ENCODE results near the gene RGS3.

Gene RGS3

GRCh38 chr9:113522858-113523257 lies 59.3 kb downstream of the RGS3 start:
- DNase-seq (ENCODE audit: low spot score in 2 of 2): no peak
- H3K4me1 Mint-ChIP-seq: peaks cover 92% of the 10 kb centered on the region
- no peak for ATAC-seq
- H3K4me3 Mint-ChIP-seq: peak overlapping the region; percentile 90
- peaks cover 92% of the 10 kb centered on the region for H3K36me3 Mint-ChIP-seq
- peak overlapping the region; percentile 74 for H3K27ac Mint-ChIP-seq
- no peaks in the 10 kb centered on the region for H3K9me3 Mint-ChIP-seq

GRCh38 chr9:113523421-113524141 lies 60.1 kb downstream of the RGS3 start:
- Mint-ChIP-seq H3K36me3 (peaks cover 97% of the 10 kb centered on the region), H3K27ac (peak overlapping the region; percentile 74), H3K4me1 (peaks cover 96% of the 10 kb centered on the region), H3K4me3 (peak overlapping the region; percentile 90), H3K9me3 (no peaks in the 10 kb centered on the region)
- DNase-seq (ENCODE audit: low spot score in 2 of 2) (peak; percentile 63 to 88), ATAC-seq (peak; percentile 82)

- DNase-seq (ENCODE audit: low spot score in 2 of 2) (no peak), ATAC-seq (no peak)
- peak overlapping the region; percentile 74 for H3K27ac Mint-ChIP-seq
- H3K4me3 Mint-ChIP-seq: peak overlapping the region; percentile 90
- no peaks in the 10 kb centered on the region for H3K9me3 Mint-ChIP-seq
- H3K36me3 Mint-ChIP-seq: peaks cover 97% of the 10 kb centered on the region
- peaks cover 96% of the 10 kb centered on the region for H3K4me1 Mint-ChIP-seq
Observed at GRCh38 chr9:113524468-113524867, 60.9 kb downstream of the RGS3 start.

GRCh38 chr9:113525205-113525604 lies 61.7 kb downstream of the RGS3 start:
- DNase-seq (ENCODE audit: low spot score in 2 of 2) (no peak), ATAC-seq (no peak)
- peaks cover 93% of the 10 kb centered on the region for H3K4me1 Mint-ChIP-seq
- no peaks in the 10 kb centered on the region for H3K9me3 Mint-ChIP-seq
- peak overlapping the region; percentile 90 for H3K4me3 Mint-ChIP-seq
- H3K27ac Mint-ChIP-seq: peak overlapping the region; percentile 63
- peaks cover 97% of the 10 kb centered on the region for H3K36me3 Mint-ChIP-seq

GRCh38 chr9:113525831-113526230 lies 62.3 kb downstream of the RGS3 start:
- ATAC-seq: no peak
- H3K9me3 Mint-ChIP-seq: no peaks in the 10 kb centered on the region
- peak overlapping the region; percentile 63 for H3K27ac Mint-ChIP-seq
- peaks cover 93% of the 10 kb centered on the region for H3K4me1 Mint-ChIP-seq
- DNase-seq (ENCODE audit: low spot score in 2 of 2): no peak
- H3K4me3 Mint-ChIP-seq: peak overlapping the region; percentile 90
- peaks cover 97% of the 10 kb centered on the region for H3K36me3 Mint-ChIP-seq

- H3K36me3 Mint-ChIP-seq: peaks cover 97% of the 10 kb centered on the region
Observed at GRCh38 chr9:113526231-113526746, 62.8 kb downstream of the RGS3 start.

GRCh38 chr9:113526841-113527240 lies 63.3 kb downstream of the RGS3 start:
- DNase-seq (ENCODE audit: low spot score in 2 of 2) (no peak), ATAC-seq (no peak)
- peak overlapping the region; percentile 15 for H3K4me3 Mint-ChIP-seq
- H3K9me3 Mint-ChIP-seq: no peaks in the 10 kb centered on the region
- H3K36me3 Mint-ChIP-seq: peaks cover 97% of the 10 kb centered on the region
- peaks cover 95% of the 10 kb centered on the region for H3K4me1 Mint-ChIP-seq
- H3K27ac Mint-ChIP-seq: peak overlapping the region; percentile 79

More at GRCh38 chr9:113526231-113526746, 62.8 kb downstream of the RGS3 start:
- Mint-ChIP-seq H3K9me3 (no peaks in the 10 kb centered on the region), H3K27ac (no peak overlapping the region), H3K4me1 (peaks cover 94% of the 10 kb centered on the region), H3K4me3 (peak overlapping the region; percentile 90)
- ATAC-seq (no peak), DNase-seq (ENCODE audit: low spot score in 2 of 2) (no peak)

GRCh38 chr9:113528088-113528487 lies 64.6 kb downstream of the RGS3 start:
- Mint-ChIP-seq H3K4me3 (no peak overlapping the region), H3K4me1 (peaks cover 95% of the 10 kb centered on the region), H3K27ac (peak overlapping the region; percentile 79), H3K9me3 (no peaks in the 10 kb centered on the region), H3K36me3 (peaks cover 97% of the 10 kb centered on the region)
- no peak for ATAC-seq
- DNase-seq (ENCODE audit: low spot score in 2 of 2): no peak

- no peak for ATAC-seq
- Mint-ChIP-seq H3K36me3 (peaks cover 97% of the 10 kb centered on the region), H3K27ac (peak overlapping the region; percentile 74), H3K4me3 (no peak overlapping the region), H3K4me1 (peaks cover 90% of the 10 kb centered on the region), H3K9me3 (no peaks in the 10 kb centered on the region)
- DNase-seq (ENCODE audit: low spot score in 2 of 2): no peak
Observed at GRCh38 chr9:113528811-113529210, 65.3 kb downstream of the RGS3 start.

- Mint-ChIP-seq H3K4me3 (no peak overlapping the region), H3K9me3 (no peaks in the 10 kb centered on the region), H3K27ac (peak overlapping the region; percentile 74), H3K36me3 (peaks cover 97% of the 10 kb centered on the region), H3K4me1 (peaks cover 83% of the 10 kb centered on the region)
- ATAC-seq (no peak), DNase-seq (ENCODE audit: low spot score in 2 of 2) (no peak)
Observed at GRCh38 chr9:113529336-113530009, 65.9 kb downstream of the RGS3 start.

- DNase-seq (ENCODE audit: low spot score in 2 of 2) (no peak), ATAC-seq (no peak)
- Mint-ChIP-seq H3K4me3 (no peak overlapping the region), H3K27ac (peak overlapping the region; percentile 74), H3K9me3 (no peaks in the 10 kb centered on the region), H3K36me3 (peaks cover 97% of the 10 kb centered on the region), H3K4me1 (peaks cover 77% of the 10 kb centered on the region)
Observed at GRCh38 chr9:113530022-113530635, 66.6 kb downstream of the RGS3 start.

GRCh38 chr9:113530942-113531341 lies 67.4 kb downstream of the RGS3 start:
- peak overlapping the region; percentile 74 for H3K27ac Mint-ChIP-seq
- DNase-seq (ENCODE audit: low spot score in 2 of 2): no peak
- H3K4me1 Mint-ChIP-seq: peaks cover 75% of the 10 kb centered on the region
- ATAC-seq: no peak
- no peak overlapping the region for H3K4me3 Mint-ChIP-seq
- H3K36me3 Mint-ChIP-seq: peaks cover 97% of the 10 kb centered on the region
- H3K9me3 Mint-ChIP-seq: no peaks in the 10 kb centered on the region

- peak overlapping the region; percentile 74 for H3K27ac Mint-ChIP-seq
- DNase-seq (ENCODE audit: low spot score in 2 of 2): no peak
- H3K36me3 Mint-ChIP-seq: peaks cover 98% of the 10 kb centered on the region
- peaks cover 75% of the 10 kb centered on the region for H3K4me1 Mint-ChIP-seq
- H3K9me3 Mint-ChIP-seq: no peaks in the 10 kb centered on the region
- ATAC-seq: no peak
- no peak overlapping the region for H3K4me3 Mint-ChIP-seq
Observed at GRCh38 chr9:113531919-113532808, 68.6 kb downstream of the RGS3 start.

GRCh38 chr9:113532809-113533190 lies 69.3 kb downstream of the RGS3 start:
- DNase-seq (ENCODE audit: low spot score in 2 of 2): no peak
- Mint-ChIP-seq H3K27ac (peak overlapping the region; percentile 32), H3K9me3 (no peaks in the 10 kb centered on the region), H3K4me1 (peaks cover 75% of the 10 kb centered on the region), H3K4me3 (no peak overlapping the region), H3K36me3 (peaks cover 100% of the 10 kb centered on the region)
- ATAC-seq: no peak
